Neural crest cell (in vitro differentiated cells): ENCODE data around the gene DKK2. TPM values are rescaled to one million over a fixed set of nuclear protein-coding genes. Genes with fewer than 3 reads are reported as not detected.
"Not testable (repeated sequence)": the region's sequence is repeated elsewhere in the genome, so short reads cannot be mapped to it uniquely, and the experiment has no call there.

Source experiments
- DNase-seq: peaks from one replicate; pipeline ENCODE4 v3.0.0; 2021; ENCODE audit warnings: low read depth, mixed read lengths, low spot score
- H3K27ac Mint-ChIP-seq: one replicate; pipeline ENCODE4 v1.8.0; 2021; ENCODE audit warnings: mild to moderate bottlenecking, mixed read lengths; ENCODE audit not compliant: unreplicated experiment
- H3K27me3 Mint-ChIP-seq: 2 replicates; pipeline ENCODE4 v1.8.0; 2021; ENCODE audit warnings: low read depth, mild to moderate bottlenecking, mixed read lengths
- H3K36me3 Mint-ChIP-seq: 2 replicates; pipeline ENCODE4 v1.8.0; 2021; ENCODE audit warnings: low read depth, mild to moderate bottlenecking, mixed read lengths
- H3K4me1 Mint-ChIP-seq: 2 replicates; pipeline ENCODE4 v1.8.0; 2021; ENCODE audit warnings: mixed read lengths
- H3K4me3 Mint-ChIP-seq: one replicate; pipeline ENCODE4 v1.8.0; 2021; ENCODE audit warnings: mild to moderate bottlenecking, mixed read lengths
- H3K9me3 Mint-ChIP-seq: 2 replicates; pipeline ENCODE4 v1.8.0; 2021; ENCODE audit warnings: mixed read lengths
- total RNA-seq: library from RNA; stranded (reverse); gene quantifications from 2 replicates; pipeline ENCODE4 v1.2.1, GENCODE V29; 2021
- TF ChIP-seq, protein P1 (sequence below): fragments of 200-600 bp; sonication (generic); conservative IDR thresholded peaks from 2 replicates; pipeline ENCODE4 v1.5.0; 2021; ENCODE audit warnings: antibody characterized with exemption, mild to moderate bottlenecking

The DKK2 gene
- total RNA-seq, 1 donor from 2014 or later, result not detected

DNA sequence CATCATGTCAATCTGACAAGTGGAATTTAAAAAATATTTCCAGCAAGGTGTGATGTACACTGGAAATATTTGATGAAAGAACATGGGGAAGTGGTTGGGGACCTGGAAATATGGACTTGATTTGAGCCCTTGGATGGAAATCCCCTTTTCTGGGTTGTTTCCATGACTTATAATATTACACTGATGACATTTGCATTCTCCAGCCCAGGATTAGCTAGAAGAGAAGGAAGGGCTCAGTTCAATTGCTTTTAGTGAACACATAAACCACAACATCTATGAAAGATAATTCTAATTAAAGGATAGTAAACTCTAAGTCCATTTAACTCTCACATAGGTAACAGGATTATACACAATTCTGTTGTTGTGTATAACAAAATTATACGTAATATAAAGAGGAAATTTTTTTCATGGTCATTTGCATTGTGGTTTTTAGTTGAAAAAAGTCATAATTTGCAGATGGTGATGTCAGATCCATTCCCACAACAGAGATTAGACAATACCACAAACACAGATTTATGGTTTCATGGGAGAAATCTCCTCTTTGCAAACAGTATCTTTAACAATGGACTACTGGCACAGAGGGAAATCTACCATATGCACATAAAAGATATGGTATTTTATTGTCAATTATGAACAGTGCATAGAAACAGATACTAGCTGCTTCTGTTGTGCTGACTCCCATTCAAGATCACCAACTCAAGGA is 126.5 kb downstream of the DKK2 start:
- Mint-ChIP-seq H3K4me3 (no peak overlapping the region), H3K27me3 (peaks cover 3% of the 10 kb centered on the region), H3K36me3 (no peaks in the 10 kb centered on the region), H3K27ac (no peak overlapping the region), H3K9me3 (no peaks in the 10 kb centered on the region), H3K4me1 (no peaks in the 10 kb centered on the region)
- TF ChIP-seq, protein P1, sequence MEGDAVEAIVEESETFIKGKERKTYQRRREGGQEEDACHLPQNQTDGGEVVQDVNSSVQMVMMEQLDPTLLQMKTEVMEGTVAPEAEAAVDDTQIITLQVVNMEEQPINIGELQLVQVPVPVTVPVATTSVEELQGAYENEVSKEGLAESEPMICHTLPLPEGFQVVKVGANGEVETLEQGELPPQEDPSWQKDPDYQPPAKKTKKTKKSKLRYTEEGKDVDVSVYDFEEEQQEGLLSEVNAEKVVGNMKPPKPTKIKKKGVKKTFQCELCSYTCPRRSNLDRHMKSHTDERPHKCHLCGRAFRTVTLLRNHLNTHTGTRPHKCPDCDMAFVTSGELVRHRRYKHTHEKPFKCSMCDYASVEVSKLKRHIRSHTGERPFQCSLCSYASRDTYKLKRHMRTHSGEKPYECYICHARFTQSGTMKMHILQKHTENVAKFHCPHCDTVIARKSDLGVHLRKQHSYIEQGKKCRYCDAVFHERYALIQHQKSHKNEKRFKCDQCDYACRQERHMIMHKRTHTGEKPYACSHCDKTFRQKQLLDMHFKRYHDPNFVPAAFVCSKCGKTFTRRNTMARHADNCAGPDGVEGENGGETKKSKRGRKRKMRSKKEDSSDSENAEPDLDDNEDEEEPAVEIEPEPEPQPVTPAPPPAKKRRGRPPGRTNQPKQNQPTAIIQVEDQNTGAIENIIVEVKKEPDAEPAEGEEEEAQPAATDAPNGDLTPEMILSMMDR, result no peak
- DNase-seq, result no peak

DNA sequence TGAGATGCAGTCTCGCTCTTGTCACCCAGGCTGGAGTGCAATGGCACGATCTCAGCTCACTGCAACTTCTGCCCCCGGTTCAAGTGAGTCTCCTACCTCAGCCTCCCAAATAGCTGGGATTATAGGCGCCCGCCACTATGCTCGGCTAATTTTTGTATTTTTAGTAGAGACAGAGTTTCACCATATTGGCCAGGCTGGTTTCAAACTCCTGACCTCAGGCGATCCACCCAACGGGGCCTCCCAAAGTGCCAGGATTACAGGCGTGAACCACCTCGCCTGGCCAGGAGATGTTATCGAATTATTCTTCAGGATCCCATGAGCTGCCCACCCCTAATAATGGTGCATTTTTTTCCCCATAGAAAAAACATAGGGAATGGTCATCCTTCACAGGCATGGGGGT is 128.1 kb downstream of the DKK2 start:
- not testable (repeated sequence) for H3K27me3 Mint-ChIP-seq, H3K9me3 Mint-ChIP-seq, DNase-seq, H3K36me3 Mint-ChIP-seq, H3K4me1 Mint-ChIP-seq, H3K4me3 Mint-ChIP-seq, H3K27ac Mint-ChIP-seq

DNA sequence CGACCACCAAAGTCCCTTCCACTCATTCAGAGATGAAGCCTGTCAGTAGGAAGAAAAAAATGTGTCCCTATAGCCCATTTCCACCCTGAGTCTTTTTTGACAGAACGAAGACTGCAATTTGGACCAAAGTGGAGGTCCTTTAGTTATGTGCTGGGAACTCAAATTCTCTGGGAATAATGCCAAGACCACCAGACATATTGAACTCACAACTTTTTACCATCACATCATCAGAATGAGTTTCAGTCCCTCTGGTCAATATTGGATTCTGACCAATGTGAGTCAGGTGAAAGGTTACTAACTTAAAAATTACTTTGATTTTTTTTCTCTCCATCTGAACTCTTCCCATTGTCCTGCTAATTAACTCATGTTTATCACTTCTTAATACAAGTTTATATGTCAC is 128.9 kb downstream of the DKK2 start:
- H3K36me3 Mint-ChIP-seq, result no peaks in the 10 kb centered on the region

DNA sequence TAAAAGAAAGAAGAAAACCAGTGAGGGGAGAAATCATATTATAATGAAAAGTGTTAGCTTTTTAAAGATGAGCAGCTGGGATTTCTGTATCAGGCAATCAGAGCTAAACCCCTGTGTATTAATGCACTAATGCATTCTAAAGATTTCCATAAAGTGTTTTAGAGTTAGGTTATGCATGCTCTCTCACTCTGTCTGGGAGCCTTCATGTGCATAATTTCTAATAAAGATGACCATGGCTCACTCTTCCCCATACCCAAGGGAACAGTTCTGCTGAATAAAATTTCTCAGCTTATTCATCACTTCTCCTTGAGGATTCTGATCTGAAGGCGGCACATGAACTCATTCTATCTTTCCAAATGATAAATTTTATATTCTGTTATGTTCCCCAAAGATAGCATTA is 129.4 kb downstream of the DKK2 start:
- DNase-seq, result no peak
- TF ChIP-seq, protein P1, result no peak
- Mint-ChIP-seq H3K36me3 (no peaks in the 10 kb centered on the region), H3K27ac (no peak overlapping the region), H3K9me3 (no peaks in the 10 kb centered on the region), H3K27me3 (peaks cover 5% of the 10 kb centered on the region), H3K4me3 (no peak overlapping the region), H3K4me1 (no peaks in the 10 kb centered on the region)

More for the DNA sequence above, 128.9 kb downstream of the DKK2 start:
- Mint-ChIP-seq H3K9me3 (no peaks in the 10 kb centered on the region), H3K4me1 (no peaks in the 10 kb centered on the region), H3K27ac (no peak overlapping the region), H3K4me3 (no peak overlapping the region), H3K27me3 (peaks cover 5% of the 10 kb centered on the region)
- TF ChIP-seq, protein P1, result no peak
- DNase-seq, result no peak

DNA sequence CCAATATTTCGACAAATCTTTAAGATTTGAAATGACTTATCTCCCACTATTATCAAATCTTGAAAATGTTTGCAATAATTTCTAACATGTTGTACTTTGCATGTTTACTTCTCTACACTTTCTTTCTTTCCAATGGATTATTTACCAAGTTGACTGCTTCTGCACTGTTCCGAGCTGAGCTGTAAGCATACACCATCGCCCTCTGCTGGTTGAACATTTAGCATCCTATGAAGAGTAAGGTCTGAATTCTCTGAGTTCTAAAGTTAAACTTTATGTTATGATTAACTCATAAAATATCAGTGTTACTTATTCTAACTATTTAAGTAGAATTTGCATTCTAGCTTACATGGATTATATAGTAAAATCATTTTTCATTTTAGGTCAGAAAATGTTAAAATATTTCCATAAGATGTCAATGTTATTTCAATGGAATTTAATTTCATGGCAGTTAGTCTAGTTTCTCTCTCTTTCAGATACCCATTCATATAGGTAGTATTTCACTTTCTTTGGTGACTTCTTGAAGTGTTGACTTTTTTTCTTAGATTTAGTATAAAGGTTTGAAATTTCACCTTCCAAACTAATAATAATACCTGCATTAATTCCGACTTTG is 137.4 kb downstream of the DKK2 start:
- TF ChIP-seq, protein P1, result peak; percentile 89
- peak; percentile 43 for DNase-seq
- peaks cover 2% of the 10 kb centered on the region for H3K9me3 Mint-ChIP-seq
- peaks cover 4% of the 10 kb centered on the region for H3K4me1 Mint-ChIP-seq
- H3K4me3 Mint-ChIP-seq, result no peak overlapping the region
- H3K36me3 Mint-ChIP-seq, result no peaks in the 10 kb centered on the region
- no peak overlapping the region for H3K27ac Mint-ChIP-seq
- no peaks in the 10 kb centered on the region for H3K27me3 Mint-ChIP-seq

DNA sequence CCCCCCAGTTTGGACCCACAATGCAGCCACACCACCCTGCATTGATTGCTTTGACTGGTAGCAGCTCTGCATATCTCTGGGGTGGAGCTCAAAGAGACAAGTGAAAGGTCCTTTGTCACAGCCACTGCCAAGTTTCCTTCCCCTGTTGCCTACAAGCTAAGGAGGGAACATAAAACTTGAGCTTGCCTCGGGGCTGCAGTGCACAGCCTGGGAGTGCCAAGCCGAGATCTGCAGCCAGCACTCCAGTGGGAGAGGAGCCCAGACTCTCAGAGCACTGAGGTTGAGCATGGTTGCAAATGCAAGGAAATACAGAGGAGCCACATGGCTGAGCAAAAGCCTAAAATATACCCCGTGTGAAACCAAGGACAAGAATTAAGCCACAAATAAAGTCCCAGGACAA is 142.2 kb downstream of the DKK2 start:
- DNase-seq, result no peak
- Mint-ChIP-seq H3K4me3 (no peak overlapping the region), H3K4me1 (no peaks in the 10 kb centered on the region), H3K9me3 (peaks cover 2% of the 10 kb centered on the region), H3K27ac (no peak overlapping the region), H3K36me3 (no peaks in the 10 kb centered on the region), H3K27me3 (no peaks in the 10 kb centered on the region)
- TF ChIP-seq, protein P1, result no peak
